HT-29 (cell line): ENCODE results near the gene TTC3. TPM values are rescaled to one million over a fixed set of nuclear protein-coding genes. Genes with fewer than 3 reads are reported as not detected.
"Not testable (repeated sequence)": the region's sequence is repeated elsewhere in the genome, so short reads cannot be mapped to it uniquely, and the experiment has no call there.

Experiments used
- DNase-seq: peaks from one replicate; pipeline ENCODE4 v3.0.0-alpha.2; 2015; ENCODE audit warnings: low spot score
- total RNA-seq: library from RNA; depleted of rRNA; stranded (reverse); fragments of >200 nt; shearing (Covaris generic); gene quantifications from 2 replicates; pipeline ENCODE4 v1.2.3, GENCODE V29; 2014

The TTC3 gene
- total RNA-seq, 1 experiment from 2014 or later = 67.8 TPM

GRCh38 chr21:37088186-37088735, 15.2 kb downstream of the TTC3 start:
- DNase-seq = no peak

GRCh38 chr21:37093977-37094376, 20.9 kb downstream of the TTC3 start:
- DNase-seq = no peak

GRCh38 chr21:37095821-37096220, 22.8 kb downstream of the TTC3 start:
- DNase-seq = no peak

- DNase-seq = no peak
Measured at GRCh38 chr21:37098751-37099150, 25.7 kb downstream of the TTC3 start.

GRCh38 chr21:37100316-37100715, 27.3 kb downstream of the TTC3 start:
- no peak for DNase-seq

GRCh38 chr21:37101384-37101783, 28.3 kb downstream of the TTC3 start:
- DNase-seq = no peak

- not testable (repeated sequence) for DNase-seq
Measured at GRCh38 chr21:37102746-37103145, 29.7 kb downstream of the TTC3 start.

GRCh38 chr21:37106998-37107397, 33.9 kb downstream of the TTC3 start:
- DNase-seq = no peak

- not testable (repeated sequence) for DNase-seq
Measured at GRCh38 chr21:37111029-37111428, 38.0 kb downstream of the TTC3 start.

GRCh38 chr21:37114301-37114700, 41.2 kb downstream of the TTC3 start:
- not testable (repeated sequence) for DNase-seq

- DNase-seq = not testable (repeated sequence)
Measured at GRCh38 chr21:37116459-37116858, 43.4 kb downstream of the TTC3 start.

- DNase-seq = no peak
Measured at GRCh38 chr21:37117204-37117603, 44.1 kb downstream of the TTC3 start.

- no peak for DNase-seq
Measured at GRCh38 chr21:37118187-37118826, 45.3 kb downstream of the TTC3 start.

- DNase-seq = no peak
Measured at GRCh38 chr21:37119421-37120218, 46.6 kb downstream of the TTC3 start.

- DNase-seq = no peak
Measured at GRCh38 chr21:37128076-37128475, 55.0 kb downstream of the TTC3 start.

GRCh38 chr21:37130971-37131370, 57.9 kb downstream of the TTC3 start:
- no peak for DNase-seq

GRCh38 chr21:37136261-37136660, 63.2 kb downstream of the TTC3 start:
- DNase-seq = no peak

GRCh38 chr21:37136744-37137143, 63.7 kb downstream of the TTC3 start:
- DNase-seq = no peak

- DNase-seq = no peak
Measured at GRCh38 chr21:37139154-37139553, 66.1 kb downstream of the TTC3 start.

- DNase-seq = no peak
Measured at GRCh38 chr21:37139902-37140301, 66.8 kb downstream of the TTC3 start.

GRCh38 chr21:37143392-37143791, 70.3 kb downstream of the TTC3 start:
- not testable (repeated sequence) for DNase-seq

GRCh38 chr21:37145635-37146111, 72.6 kb downstream of the TTC3 start:
- no peak for DNase-seq
